ENCODE data around the gene HELLS.

DNA sequence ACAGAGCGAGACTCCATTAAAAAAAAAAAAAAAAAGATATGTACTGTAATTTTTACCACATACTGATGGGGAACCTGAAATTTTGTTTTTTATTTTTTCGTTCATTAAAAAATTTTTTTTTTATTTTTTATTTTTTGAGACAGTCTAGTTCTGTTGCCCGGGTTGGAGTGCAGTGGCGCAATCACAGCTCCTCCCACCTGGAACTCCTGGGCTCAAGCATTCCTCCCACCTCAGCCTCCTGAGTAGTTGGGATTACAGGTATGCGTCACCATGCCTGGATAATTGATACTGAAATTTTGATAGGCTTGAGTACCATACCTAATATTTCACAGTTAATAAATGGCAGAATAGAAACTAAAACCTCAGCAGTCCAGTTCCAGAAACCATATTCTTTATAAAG is 20.9 kb upstream of the HELLS start:
- TF ChIP-seq, protein P1, sequence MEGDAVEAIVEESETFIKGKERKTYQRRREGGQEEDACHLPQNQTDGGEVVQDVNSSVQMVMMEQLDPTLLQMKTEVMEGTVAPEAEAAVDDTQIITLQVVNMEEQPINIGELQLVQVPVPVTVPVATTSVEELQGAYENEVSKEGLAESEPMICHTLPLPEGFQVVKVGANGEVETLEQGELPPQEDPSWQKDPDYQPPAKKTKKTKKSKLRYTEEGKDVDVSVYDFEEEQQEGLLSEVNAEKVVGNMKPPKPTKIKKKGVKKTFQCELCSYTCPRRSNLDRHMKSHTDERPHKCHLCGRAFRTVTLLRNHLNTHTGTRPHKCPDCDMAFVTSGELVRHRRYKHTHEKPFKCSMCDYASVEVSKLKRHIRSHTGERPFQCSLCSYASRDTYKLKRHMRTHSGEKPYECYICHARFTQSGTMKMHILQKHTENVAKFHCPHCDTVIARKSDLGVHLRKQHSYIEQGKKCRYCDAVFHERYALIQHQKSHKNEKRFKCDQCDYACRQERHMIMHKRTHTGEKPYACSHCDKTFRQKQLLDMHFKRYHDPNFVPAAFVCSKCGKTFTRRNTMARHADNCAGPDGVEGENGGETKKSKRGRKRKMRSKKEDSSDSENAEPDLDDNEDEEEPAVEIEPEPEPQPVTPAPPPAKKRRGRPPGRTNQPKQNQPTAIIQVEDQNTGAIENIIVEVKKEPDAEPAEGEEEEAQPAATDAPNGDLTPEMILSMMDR (IDR thresholded peaks at IDR 0.05) = no peak
- TF ChIP-seq POLR2A (IDR thresholded peaks at IDR 0.05) = no peak
